ENCODE data around the gene PPM1E. TPM values are rescaled to one million over a fixed set of nuclear protein-coding genes. Genes with fewer than 3 reads are reported as not detected.

Gene PPM1E
- total and polyA plus RNA-seq, 2 experiments from 2014 or later: not detected

- in situ Hi-C loops (cut with MboI): no loop called here
- peaks cover 68% of the 10 kb centered on the region for H3K27me3 ChIP-seq (replicated peaks; ENCODE audit: insufficient read depth)
- peak overlapping the region; percentile 96 for H3K4me2 ChIP-seq (ENCODE audit: unreplicated experiment)
Observed at GRCh38 chr17:58756246-58757161, 850 bp downstream of the PPM1E start.

GRCh38 chr17:58757162-58757613, 1.5 kb downstream of the PPM1E start:
- H3K27ac ChIP-seq: no peak overlapping the region
- no peak overlapping the region for H3K4me3 ChIP-seq
- no peak overlapping the region for H3K9ac ChIP-seq
- no peak overlapping the region for H2AFZ ChIP-seq
- no peak for DNase-seq
- no peaks in the 10 kb centered on the region for H3K9me3 ChIP-seq (ENCODE audit: low read depth)
- 0 out of 2 replicates have a peak, but pooled peaks cover 6% of the 10 kb centered on the region for H3K4me1 ChIP-seq (ENCODE audit: insufficient read depth)
- no peak overlapping the region for H3K4me2 ChIP-seq (ENCODE audit: unreplicated experiment)
- no peaks in the 10 kb centered on the region for H3K36me3 ChIP-seq (ENCODE audit: low read depth)
- H3K9me2 ChIP-seq (ENCODE audit: insufficient read depth): no peaks in the 10 kb centered on the region
- TF ChIP-seq EZH2phosphoT487 (IDR thresholded peaks at IDR 0.05; ENCODE audit: insufficient read depth, low read depth): 0 out of 2 replicates have a peak, but pooled peaks have one; percentile 11
- no peak for TF ChIP-seq EZH2 (IDR thresholded peaks at IDR 0.05; ENCODE audit: insufficient read depth, poor library complexity, severe bottlenecking)
- no peaks in the 10 kb centered on the region for H4K20me1 ChIP-seq (ENCODE audit: insufficient read depth)
- 54 to 66% methylated on average over 5 of the region's 5 CpGs for WGBS, 2 experiments (ENCODE audit: low coverage in 1 of 2, low lambda C conversion rate in 2 of 2, missing lambda C conversion rate in 2 of 2)
- no peaks in the 10 kb centered on the region for H3F3A ChIP-seq (ENCODE audit: insufficient read depth)
- peaks cover 71% of the 10 kb centered on the region for H3K27me3 ChIP-seq (replicated peaks; ENCODE audit: insufficient read depth)
- in situ Hi-C loops (cut with MboI): no loop called here
- no peaks in the 10 kb centered on the region for H3K79me2 ChIP-seq (ENCODE audit: insufficient read depth)

More at GRCh38 chr17:58756246-58757161, 850 bp downstream of the PPM1E start:
- Histone ChIP-seq H2AFZ (peak overlapping the region; percentile 81), H3F3A (ENCODE audit: insufficient read depth) (no peaks in the 10 kb centered on the region), H3K4me1 (ENCODE audit: insufficient read depth) (0 out of 2 replicates have a peak, but pooled peaks cover 6% of the 10 kb centered on the region), H3K27ac (no peak overlapping the region), H3K4me3 (peak overlapping the region; percentile 74), H3K9me2 (ENCODE audit: insufficient read depth) (no peaks in the 10 kb centered on the region), H3K36me3 (ENCODE audit: low read depth) (no peaks in the 10 kb centered on the region), H3K9me3 (ENCODE audit: low read depth) (no peaks in the 10 kb centered on the region), H4K20me1 (ENCODE audit: insufficient read depth) (no peaks in the 10 kb centered on the region), H3K9ac (no peak overlapping the region), H3K79me2 (ENCODE audit: insufficient read depth) (no peaks in the 10 kb centered on the region)
- TF ChIP-seq EZH2phosphoT487 (IDR thresholded peaks at IDR 0.05; ENCODE audit: insufficient read depth, low read depth) (0 out of 2 replicates have a peak, but pooled peaks have one; percentile 64), EZH2 (IDR thresholded peaks at IDR 0.05; ENCODE audit: insufficient read depth, poor library complexity, severe bottlenecking) (peak; percentile 28)
- 3 to 4% methylated on average over 40 to 58 of the region's 72 CpGs for WGBS, 2 experiments (ENCODE audit: low coverage in 1 of 2, low lambda C conversion rate in 2 of 2, missing lambda C conversion rate in 2 of 2)
- DNase-seq: peak; percentile 4

GRCh38 chr17:58758890-58759289, 3.2 kb downstream of the PPM1E start:
- Histone ChIP-seq H3K9me3 (ENCODE audit: low read depth) (no peaks in the 10 kb centered on the region), H3F3A (ENCODE audit: insufficient read depth) (no peaks in the 10 kb centered on the region), H3K27ac (no peak overlapping the region), H4K20me1 (ENCODE audit: insufficient read depth) (no peaks in the 10 kb centered on the region), H3K9ac (no peak overlapping the region), H2AFZ (no peak overlapping the region), H3K4me2 (ENCODE audit: unreplicated experiment) (no peak overlapping the region), H3K36me3 (ENCODE audit: low read depth) (no peaks in the 10 kb centered on the region), H3K9me2 (ENCODE audit: insufficient read depth) (no peaks in the 10 kb centered on the region), H3K4me1 (ENCODE audit: insufficient read depth) (0 out of 2 replicates have a peak, but pooled peaks cover 6% of the 10 kb centered on the region), H3K79me2 (ENCODE audit: insufficient read depth) (no peaks in the 10 kb centered on the region), H3K4me3 (no peak overlapping the region), H3K27me3 (replicated peaks; ENCODE audit: insufficient read depth) (peaks cover 71% of the 10 kb centered on the region)
- WGBS, 2 experiments (ENCODE audit: low coverage in 1 of 2, low lambda C conversion rate in 2 of 2, missing lambda C conversion rate in 2 of 2): 65 to 73% methylated on average over 8 of the region's 8 CpGs
- DNase-seq: no peak
- TF ChIP-seq EZH2 (IDR thresholded peaks at IDR 0.05; ENCODE audit: insufficient read depth, poor library complexity, severe bottlenecking): no peak
- no peak for TF ChIP-seq EZH2phosphoT487 (IDR thresholded peaks at IDR 0.05; ENCODE audit: insufficient read depth, low read depth)
- in situ Hi-C loops (cut with MboI): no loop called here

- H3K9ac ChIP-seq: no peak overlapping the region
- 0 out of 2 replicates have a peak, but pooled peaks cover 6% of the 10 kb centered on the region for H3K4me1 ChIP-seq (ENCODE audit: insufficient read depth)
- H3F3A ChIP-seq (ENCODE audit: insufficient read depth): no peaks in the 10 kb centered on the region
- peaks cover 70% of the 10 kb centered on the region for H3K27me3 ChIP-seq (replicated peaks; ENCODE audit: insufficient read depth)
- no peaks in the 10 kb centered on the region for H3K9me2 ChIP-seq (ENCODE audit: insufficient read depth)
- no peak overlapping the region for H3K4me2 ChIP-seq (ENCODE audit: unreplicated experiment)
- H4K20me1 ChIP-seq (ENCODE audit: insufficient read depth): no peaks in the 10 kb centered on the region
- no peaks in the 10 kb centered on the region for H3K79me2 ChIP-seq (ENCODE audit: insufficient read depth)
- DNase-seq: no peak
- no peak overlapping the region for H2AFZ ChIP-seq
- H3K36me3 ChIP-seq (ENCODE audit: low read depth): no peaks in the 10 kb centered on the region
- no peak overlapping the region for H3K27ac ChIP-seq
- WGBS, 2 experiments (ENCODE audit: low coverage in 1 of 2, low lambda C conversion rate in 2 of 2, missing lambda C conversion rate in 2 of 2): 2 to 4% methylated on average over 2 of the region's 2 CpGs
- no peak for TF ChIP-seq EZH2 (IDR thresholded peaks at IDR 0.05; ENCODE audit: insufficient read depth, poor library complexity, severe bottlenecking)
- no peak for TF ChIP-seq EZH2phosphoT487 (IDR thresholded peaks at IDR 0.05; ENCODE audit: insufficient read depth, low read depth)
- no peak overlapping the region for H3K4me3 ChIP-seq
- in situ Hi-C loops (cut with MboI): no loop called here
- H3K9me3 ChIP-seq (ENCODE audit: low read depth): no peaks in the 10 kb centered on the region
Observed at GRCh38 chr17:58759522-58759921, 3.9 kb downstream of the PPM1E start.
